ENCODE results near the gene MAST1. TPM values are rescaled to one million over a fixed set of nuclear protein-coding genes. Genes with fewer than 3 reads are reported as not detected.
"Not testable (repeated sequence)": the region's sequence is repeated elsewhere in the genome, so short reads cannot be mapped to it uniquely, and the experiment has no call there.

The MAST1 gene
- total RNA-seq, 2 donors from 2014 or later, result 0.26 TPM; not detected in 1

DNA sequence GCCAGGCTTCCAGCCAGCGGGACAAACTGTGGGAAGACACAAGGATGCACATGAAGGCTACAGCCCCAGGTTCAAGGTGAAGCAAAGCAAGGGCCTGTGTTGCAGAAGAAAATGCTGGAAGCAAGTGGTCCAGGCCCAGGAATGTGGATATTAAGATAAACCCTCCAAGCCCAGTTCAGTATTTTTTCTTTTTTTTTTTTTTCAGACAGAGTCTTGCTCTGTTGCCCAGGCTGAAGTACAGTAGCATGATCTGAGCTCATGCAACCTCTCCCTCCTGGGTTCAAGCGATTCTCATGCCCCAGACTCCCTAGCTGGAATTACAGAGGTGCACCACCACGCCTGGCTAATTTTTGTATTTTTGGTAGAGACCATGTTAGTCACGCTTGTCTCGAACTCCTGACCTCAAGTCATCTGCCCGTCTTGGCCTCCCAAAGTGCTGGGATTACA lies 41.2 kb upstream of the MAST1 start:
- ATAC-seq (no peak), DNase-seq (no peak)
- intact Hi-C loops (cut with DNase I), result no loop called here
- TF ChIP-seq, protein P1, sequence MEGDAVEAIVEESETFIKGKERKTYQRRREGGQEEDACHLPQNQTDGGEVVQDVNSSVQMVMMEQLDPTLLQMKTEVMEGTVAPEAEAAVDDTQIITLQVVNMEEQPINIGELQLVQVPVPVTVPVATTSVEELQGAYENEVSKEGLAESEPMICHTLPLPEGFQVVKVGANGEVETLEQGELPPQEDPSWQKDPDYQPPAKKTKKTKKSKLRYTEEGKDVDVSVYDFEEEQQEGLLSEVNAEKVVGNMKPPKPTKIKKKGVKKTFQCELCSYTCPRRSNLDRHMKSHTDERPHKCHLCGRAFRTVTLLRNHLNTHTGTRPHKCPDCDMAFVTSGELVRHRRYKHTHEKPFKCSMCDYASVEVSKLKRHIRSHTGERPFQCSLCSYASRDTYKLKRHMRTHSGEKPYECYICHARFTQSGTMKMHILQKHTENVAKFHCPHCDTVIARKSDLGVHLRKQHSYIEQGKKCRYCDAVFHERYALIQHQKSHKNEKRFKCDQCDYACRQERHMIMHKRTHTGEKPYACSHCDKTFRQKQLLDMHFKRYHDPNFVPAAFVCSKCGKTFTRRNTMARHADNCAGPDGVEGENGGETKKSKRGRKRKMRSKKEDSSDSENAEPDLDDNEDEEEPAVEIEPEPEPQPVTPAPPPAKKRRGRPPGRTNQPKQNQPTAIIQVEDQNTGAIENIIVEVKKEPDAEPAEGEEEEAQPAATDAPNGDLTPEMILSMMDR (IDR thresholded peaks at IDR 0.05), result no peak
- no peak for TF ChIP-seq POLR2A (IDR thresholded peaks at IDR 0.05)
- Histone ChIP-seq H3K4me3 (no peak overlapping the region), H3K27ac (no peak overlapping the region), H3K36me3 (replicated peaks in 1 of 2; ENCODE audit: insufficient read depth in 1 of 2, low read depth in 2 of 2) (no peaks in the 10 kb centered on the region), H3K4me1 (peaks cover 39% of the 10 kb centered on the region), H3K9me3 (no peaks in the 10 kb centered on the region), H3K27me3 (no peaks in the 10 kb centered on the region)
- 88 to 93% methylated on average over 6 of the region's 6 CpGs for WGBS, 2 donors

DNA sequence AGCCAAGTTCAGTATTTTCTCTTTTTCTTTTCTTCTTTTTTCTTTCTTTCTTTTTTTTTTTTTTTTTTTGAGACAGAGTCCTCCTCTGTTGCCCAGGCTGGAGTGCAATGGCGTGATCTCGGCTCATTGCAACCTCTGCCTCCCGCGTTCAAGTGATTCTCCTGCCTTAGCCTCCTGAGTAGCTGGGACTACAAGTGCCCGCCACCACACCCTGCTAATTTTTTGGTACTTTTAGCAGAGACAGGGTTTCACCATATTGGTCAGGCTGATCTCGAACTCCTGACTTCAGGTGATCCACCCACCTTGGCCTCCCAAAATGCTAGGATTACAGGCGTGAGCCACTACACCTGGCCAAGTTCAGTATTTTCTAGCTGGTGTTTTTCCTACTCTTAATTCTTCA lies 40.7 kb upstream of the MAST1 start:
- DNase-seq; intact Hi-C loops (cut with DNase I); ATAC-seq; H3K36me3 ChIP-seq (replicated peaks in 1 of 2; ENCODE audit: insufficient read depth in 1 of 2, low read depth in 2 of 2); H3K27me3 ChIP-seq; H3K9me3 ChIP-seq; H3K4me3 ChIP-seq; H3K27ac ChIP-seq: not testable (repeated sequence)
- 93 to 95% methylated on average over 7 of the region's 7 CpGs for WGBS, 2 donors
- peaks cover 44% of the 10 kb centered on the region for H3K4me1 ChIP-seq

DNA sequence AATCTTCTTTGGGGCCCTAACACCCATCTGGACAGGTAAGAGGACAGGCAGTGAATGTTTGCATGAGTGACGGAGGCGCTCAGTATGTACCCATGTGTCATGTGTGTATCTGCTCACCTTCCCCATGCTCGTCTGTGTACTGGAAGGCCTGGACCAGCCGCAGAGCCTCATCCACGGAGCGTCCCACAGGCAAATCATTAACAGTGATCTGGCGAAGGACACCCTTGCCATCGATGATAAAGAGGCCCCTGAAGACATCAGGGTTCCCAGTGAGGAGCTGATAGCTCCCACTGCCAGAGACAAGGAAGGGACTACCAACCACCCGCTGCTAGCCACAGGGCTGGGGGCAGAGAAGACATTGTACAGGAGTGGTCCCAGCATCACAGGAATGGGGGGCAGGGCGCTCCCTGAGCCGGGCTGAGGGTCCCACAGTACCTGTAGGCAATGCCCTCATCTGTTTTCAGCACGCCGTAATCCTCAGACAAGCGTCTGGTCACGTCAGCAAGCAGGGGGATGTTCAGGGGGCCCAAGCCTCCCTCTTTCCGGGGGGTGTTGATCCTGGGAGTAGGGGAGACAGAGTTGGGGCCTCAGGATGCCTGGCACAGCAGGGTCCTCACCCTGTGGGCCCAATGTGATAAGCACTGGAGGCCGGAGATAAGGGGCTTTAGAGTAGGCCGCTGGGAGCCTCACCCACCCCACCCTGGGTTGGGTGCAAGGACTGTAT lies 38.4 kb upstream of the MAST1 start:
- Histone ChIP-seq H3K27ac (no peak overlapping the region), H3K4me3 (no peak overlapping the region), H3K9me3 (no peaks in the 10 kb centered on the region), H3K4me1 (peaks cover 34% of the 10 kb centered on the region), H3K36me3 (replicated peaks in 1 of 2; ENCODE audit: insufficient read depth in 1 of 2, low read depth in 2 of 2) (no peaks in the 10 kb centered on the region), H3K27me3 (no peaks in the 10 kb centered on the region)
- ATAC-seq, result no peak
- no peak for DNase-seq
- TF ChIP-seq POLR2A (IDR thresholded peaks at IDR 0.05), result no peak
- TF ChIP-seq, protein P1 (IDR thresholded peaks at IDR 0.05), result no peak
- 62 to 67% methylated on average over 11 to 18 of the region's 18 CpGs for WGBS, 2 donors
- intact Hi-C loops (cut with DNase I), result loop anchor here (5.0 kb wide), 1 partner anchor 38 kb away; no protein-coding TSS in a partner anchor

DNA sequence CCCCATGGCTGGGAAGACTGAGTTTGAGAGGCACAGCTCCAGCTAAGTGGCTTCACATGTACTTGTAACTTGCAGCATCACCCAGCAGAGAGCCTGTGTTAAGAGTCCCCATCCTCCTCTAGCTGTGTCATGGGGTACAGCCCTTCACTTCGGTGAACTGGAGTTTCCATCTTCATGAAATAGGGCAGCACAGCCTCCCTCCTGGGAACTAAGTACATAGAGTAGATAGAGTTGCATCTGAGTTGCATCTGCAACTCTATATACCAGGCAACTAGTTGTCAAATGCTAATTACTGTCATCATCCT lies 37.9 kb upstream of the MAST1 start:
- no peak for DNase-seq
- H3K4me1 ChIP-seq, result peaks cover 33% of the 10 kb centered on the region

DNA sequence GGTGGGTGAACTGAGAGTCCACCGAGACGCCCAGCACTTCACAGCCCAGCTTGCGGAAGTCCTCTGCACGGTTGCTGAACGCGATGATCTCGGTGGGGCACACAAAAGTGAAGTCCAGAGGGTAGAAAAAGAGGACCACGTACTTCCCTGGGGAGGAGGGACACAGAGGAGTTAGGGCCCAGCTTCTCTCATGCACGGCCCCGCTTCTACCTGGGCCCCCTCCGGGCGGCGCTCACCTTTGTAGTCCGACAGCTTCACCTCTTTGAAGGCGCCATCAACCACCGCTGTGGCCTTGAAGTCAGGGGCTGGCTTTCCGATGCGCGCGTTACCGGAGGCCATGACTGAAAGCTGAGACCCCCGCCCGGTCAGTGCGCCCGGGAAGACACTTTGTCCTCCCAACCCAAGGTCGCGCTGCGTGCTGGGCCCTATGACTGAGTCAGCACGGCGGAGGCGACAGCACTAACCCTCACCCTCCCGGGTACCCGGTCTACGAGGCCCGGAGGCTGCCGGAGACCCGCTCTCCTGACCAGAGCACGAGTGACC lies 37.3 kb upstream of the MAST1 start:
- WGBS, 2 donors, result 4 to 5% methylated on average over 19 to 38 of the region's 38 CpGs
- H3K9me3 ChIP-seq, result no peaks in the 10 kb centered on the region
- H3K4me3 ChIP-seq, result peak overlapping the region; percentile 50 to 73
- H3K4me1 ChIP-seq, result peaks cover 34% of the 10 kb centered on the region
- ATAC-seq, result peak; percentile 22
- intact Hi-C loops (cut with DNase I), result loop anchor here (5.0 kb wide), 1 partner anchor 39 kb away; no protein-coding TSS in a partner anchor
- H3K27ac ChIP-seq, result peak overlapping the region; percentile 66 to 80 (median 75)
- H3K36me3 ChIP-seq (replicated peaks in 1 of 2; ENCODE audit: insufficient read depth in 1 of 2, low read depth in 2 of 2), result no peaks in the 10 kb centered on the region
- TF ChIP-seq, protein P1 (IDR thresholded peaks at IDR 0.05), result no peak
- no peak for TF ChIP-seq POLR2A (IDR thresholded peaks at IDR 0.05)
- H3K27me3 ChIP-seq, result no peaks in the 10 kb centered on the region
- DNase-seq, result peak; percentile 48 to 60 (median 55)

More for the DNA sequence above, 37.9 kb upstream of the MAST1 start:
- Histone ChIP-seq H3K4me3 (no peak overlapping the region), H3K9me3 (no peaks in the 10 kb centered on the region), H3K27me3 (no peaks in the 10 kb centered on the region), H3K36me3 (replicated peaks in 1 of 2; ENCODE audit: insufficient read depth in 1 of 2, low read depth in 2 of 2) (no peaks in the 10 kb centered on the region), H3K27ac (peak overlapping the region in 2 of 4 donors; percentile 74 to 80)
- intact Hi-C loops (cut with DNase I), result loop anchor here (5.0 kb wide), 1 partner anchor 38 kb away; no protein-coding TSS in a partner anchor
- TF ChIP-seq, protein P1 (IDR thresholded peaks at IDR 0.05), result no peak
- no peak for TF ChIP-seq POLR2A (IDR thresholded peaks at IDR 0.05)
- 67% methylated on average over 1 of the region's 1 CpG; no CpG with 5 or more reads in 1 of the 2 donors for WGBS, 2 donors
- no peak for ATAC-seq

All from body of pancreas (tissue), 4 donors.